GM12878 (cell line): ENCODE results near the gene ABHD8. TPM values are rescaled to one million over a fixed set of nuclear protein-coding genes. Genes with fewer than 3 reads are reported as not detected.

Source experiments
- ATF7 ChIP-seq: fragments of 450-650 bp; IDR thresholded peaks from 2 replicates; pipeline ENCODE4 v1.6.1; 2016; ENCODE audit warnings: low read depth, mild to moderate bottlenecking
- BACH1 ChIP-seq: fragments of 450-650 bp; IDR thresholded peaks from 2 replicates; pipeline ENCODE4 v1.6.1; 2017; ENCODE audit warnings: mild to moderate bottlenecking, borderline replicate concordance
- CEBPB ChIP-seq, 2 experiments: fragments of 150-350 bp in 1 of 2; IDR thresholded peaks; 2 replicates each; pipeline ENCODE4 v1.6.1; 2012 to 2014; ENCODE audit warnings: low read depth in 2 of 2, low read length in 2 of 2, borderline replicate concordance in 1 of 2, inconsistent platforms in 1 of 2
- CREB1 ChIP-seq: IDR thresholded peaks from 2 replicates; pipeline ENCODE4 v1.6.1; 2012; ENCODE audit warnings: low read depth, mild to moderate bottlenecking, inconsistent platforms
- HCFC1 ChIP-seq: fragments of 150-350 bp; IDR thresholded peaks from 2 replicates; pipeline ENCODE4 v1.6.1; 2014; ENCODE audit warnings: low read length
- IRF4 ChIP-seq: IDR thresholded peaks from 2 replicates; pipeline ENCODE4 v1.6.1; 2011; ENCODE audit warnings: low read depth, low read length
- IRF5 ChIP-seq: fragments of 450-650 bp; IDR thresholded peaks from 2 replicates; pipeline ENCODE4 v1.6.1; 2017; ENCODE audit warnings: borderline replicate concordance
- KLF5 ChIP-seq: fragments of 450-650 bp; IDR thresholded peaks from 2 replicates; pipeline ENCODE4 v1.6.1; 2014; ENCODE audit warnings: mild to moderate bottlenecking; ENCODE audit not compliant: partially characterized antibody
- MLLT1 ChIP-seq: fragments of 450-650 bp; IDR thresholded peaks from 2 replicates; pipeline ENCODE4 v1.6.1; 2016; ENCODE audit warnings: mild to moderate bottlenecking
- MXI1 ChIP-seq: fragments of 150-350 bp; IDR thresholded peaks from 2 replicates; pipeline ENCODE4 v1.6.1; 2011; ENCODE audit warnings: low read depth, mild to moderate bottlenecking, inconsistent platforms, low read length, improper control_type of control experiment
- MYB ChIP-seq: fragments of 150-350 bp; IDR thresholded peaks from 2 replicates; pipeline ENCODE4 v1.6.1; 2014; ENCODE audit warnings: mild to moderate bottlenecking, low read depth, low read length, borderline replicate concordance
- NFYA ChIP-seq: IDR thresholded peaks from 2 replicates; pipeline ENCODE4 v1.6.1; 2011; ENCODE audit warnings: low read depth, mild to moderate bottlenecking, low read length, improper control_type of control experiment, borderline replicate concordance
- PAX5 ChIP-seq: IDR thresholded peaks from 2 replicates; pipeline ENCODE4 v1.6.1; 2011; ENCODE audit warnings: low read depth, low read length, borderline replicate concordance
- RAD51 ChIP-seq: fragments of 450-650 bp; IDR thresholded peaks from 2 replicates; pipeline ENCODE4 v1.6.1; 2016; ENCODE audit warnings: moderate library complexity, mild to moderate bottlenecking, inconsistent platforms
- RB1 ChIP-seq: fragments of 450-650 bp; formaldehyde crosslinking; IDR thresholded peaks from 2 replicates; pipeline ENCODE4 v1.6.1; 2017; ENCODE audit warnings: mild to moderate bottlenecking, borderline replicate concordance
- RUNX3 ChIP-seq: IDR thresholded peaks from 2 replicates; pipeline ENCODE4 v1.6.1; 2012; ENCODE audit warnings: low read length, inconsistent platforms
- SMAD1 ChIP-seq: fragments of 450-650 bp; IDR thresholded peaks from 2 replicates; pipeline ENCODE4 v1.6.1; 2018; ENCODE audit warnings: mild to moderate bottlenecking, low read depth; ENCODE audit not compliant: partially characterized antibody
- SREBF2 ChIP-seq: IDR thresholded peaks from 2 replicates; pipeline ENCODE4 v1.6.1; 2012; ENCODE audit warnings: mild to moderate bottlenecking, low read length
- TCF3 ChIP-seq: IDR thresholded peaks from 2 replicates; pipeline ENCODE4 v1.6.1; 2012; ENCODE audit warnings: low read depth, mild to moderate bottlenecking, low read length, borderline replicate concordance; ENCODE audit not compliant: insufficient read depth
- USF1 ChIP-seq: IDR thresholded peaks from 2 replicates; pipeline ENCODE4 v1.6.1; 2011; ENCODE audit warnings: borderline replicate concordance, low read depth, mild to moderate bottlenecking, moderate library complexity, mixed read lengths, low read length; ENCODE audit not compliant: insufficient read depth; ENCODE audit errors: extremely low read length
- ZBTB11 ChIP-seq: fragments of 450-650 bp; formaldehyde crosslinking; IDR thresholded peaks from 2 replicates; pipeline ENCODE4 v1.5.0; 2022; ENCODE audit warnings: mild to moderate bottlenecking, missing genetic modification characterization
- ZSCAN29 ChIP-seq: fragments of 450-650 bp; IDR thresholded peaks from 2 replicates; pipeline ENCODE4 v1.6.1; 2017; ENCODE audit warnings: mild to moderate bottlenecking, moderate library complexity
- polyA plus RNA-seq, 11 experiments: library from polyadenylated mRNA; depleted of rRNA in 4 of 11; unstranded in 6 of 11; stranded (reverse) in 5 of 11; fragments of >200 nt; fragmentation: Nextera tagmentation in 4 of 11; fragmentation: Illumina TruSeq in 1 of 11; extraction: Ambion mirVana in 4 of 11; extraction: Trizol in 1 of 11; gene quantifications; 1 replicate in 1 of 11; 2 replicates in 10 of 11; pipeline versions ENCODE4 v1.2.1 to v1.2.3, GENCODE V29; 2011 to 2016; ENCODE audit warnings: inconsistent platforms in 2 of 11, missing spikeins in 2 of 11, low read depth in 1 of 11
- total RNA-seq, 4 experiments: library from RNA; depleted of rRNA in 3 of 4; stranded (reverse); fragments of >200 nt in 3 of 4; fragmentation: Illumina TruSeq in 1 of 4; extraction: Trizol in 1 of 4; gene quantifications; 2 replicates each; pipeline versions ENCODE4 v1.2.1 to v1.2.3, GENCODE V29; 2013 to 2021

ABHD8 gene
- total and polyA plus RNA-seq, 10 of the 15 experiments (the other 5 are each of a cell fraction or from before 2014, with no cell fraction given), result 0.03 to 12.5 (median 6.0) TPM

- TF ChIP-seq ATF7, result peak; percentile 62; the same call in 1 of the 2 replicates
- TF ChIP-seq CREB1, result peak; percentile 93
- peak; percentile 84 for TF ChIP-seq BACH1
- TF ChIP-seq USF1, result no peak
- TF ChIP-seq TCF3, result 0 out of 2 replicates have a peak, but pooled peaks have one; percentile 52
- no peak for TF ChIP-seq NFYA
- no peak for TF ChIP-seq ZBTB11 (CRISPR knock-in tag)
- TF ChIP-seq SREBF2, result peak; percentile 17; the same call in 1 of the 2 replicates
- TF ChIP-seq IRF4, result 0 out of 2 replicates have a peak, but pooled peaks have one; percentile 40
- peak; percentile 39; the same call in 1 of the 2 replicates for TF ChIP-seq HCFC1
- 0 out of 2 replicates have a peak, but pooled peaks have one; percentile 24 for TF ChIP-seq MXI1
- 0 out of 2 replicates have a peak, but pooled peaks have one; percentile 61 for TF ChIP-seq ZSCAN29
- TF ChIP-seq KLF5, result peak; percentile 75
- no peak for TF ChIP-seq SMAD1
- no peak for TF ChIP-seq RAD51
- 0 out of 2 replicates have a peak, but pooled peaks have one; percentile 20 for TF ChIP-seq MYB
- peak; percentile 65; the same call in 1 of the 2 replicates for TF ChIP-seq RB1
- TF ChIP-seq RUNX3, result peak; percentile 60
- no peak for TF ChIP-seq CEBPB (IDR thresholded peaks at IDR 0.05; ENCODE audit: borderline replicate concordance in 1 of 2, low read depth in 2 of 2, low read length in 2 of 2)
- TF ChIP-seq MLLT1, result peak; percentile 59; the same call in 1 of the 2 replicates
- no peak for TF ChIP-seq IRF5
- peak; percentile 42; the same call in 1 of the 2 replicates for TF ChIP-seq PAX5
Measured at GRCh38 chr19:17334414-17335409, 31.5 kb upstream of the ABHD8 start, which contains the start of gene ANO8 (continued).
